Activated naive CD4-positive, alpha-beta T cell treated with anti-CD3 and anti-CD28 coated beads for 36 hours (primary cell): ENCODE data around the gene CRTC1. TPM values are rescaled to one million over a fixed set of nuclear protein-coding genes. Genes with fewer than 3 reads are reported as not detected.

Source experiments
- CTCF ChIA-PET: fragments of 350-600 bp; sonication (Branson Sonifier 250); formaldehyde crosslinking; loops from one replicate; lab custom pipeline; 2021; ENCODE audit warnings: antibody characterized with exemption; lab: Charles Lee
- DNase-seq: peaks from one replicate; pipeline ENCODE4 v3.0.0-alpha.2; 2020
- H3K27ac Mint-ChIP-seq: one replicate; pipeline ENCODE4 v1.8.0; 2021; ENCODE audit warnings: mild to moderate bottlenecking, mixed read lengths
- H3K27me3 Mint-ChIP-seq: one replicate; pipeline ENCODE4 v1.8.0; 2021; ENCODE audit warnings: low read depth, mixed read lengths
- H3K36me3 Mint-ChIP-seq: one replicate; pipeline ENCODE4 v1.8.0; 2021; ENCODE audit warnings: low read depth, mixed read lengths
- H3K4me1 Mint-ChIP-seq: one replicate; pipeline ENCODE4 v1.8.0; 2021; ENCODE audit warnings: low read depth, mixed read lengths
- H3K4me3 Mint-ChIP-seq: one replicate; pipeline ENCODE4 v1.8.0; 2021; ENCODE audit warnings: mild to moderate bottlenecking, moderate library complexity, mixed read lengths
- H3K9me3 Mint-ChIP-seq: one replicate; pipeline ENCODE4 v1.8.0; 2021; ENCODE audit warnings: mixed read lengths
- intact Hi-C: fragments of 100-400 bp; cut with micrococcal nuclease; formaldehyde crosslinking; loops from one replicate; pipeline ENCODE4 v1.15.1; 2023
- total RNA-seq, 2 experiments: library from RNA; stranded (reverse); gene quantifications; one replicate each; pipeline ENCODE4 v1.2.3, GENCODE V29; 2021

The CRTC1 gene
- total RNA-seq, 2 experiments from 2014 or later, result 4.0 to 4.2 TPM

DNA sequence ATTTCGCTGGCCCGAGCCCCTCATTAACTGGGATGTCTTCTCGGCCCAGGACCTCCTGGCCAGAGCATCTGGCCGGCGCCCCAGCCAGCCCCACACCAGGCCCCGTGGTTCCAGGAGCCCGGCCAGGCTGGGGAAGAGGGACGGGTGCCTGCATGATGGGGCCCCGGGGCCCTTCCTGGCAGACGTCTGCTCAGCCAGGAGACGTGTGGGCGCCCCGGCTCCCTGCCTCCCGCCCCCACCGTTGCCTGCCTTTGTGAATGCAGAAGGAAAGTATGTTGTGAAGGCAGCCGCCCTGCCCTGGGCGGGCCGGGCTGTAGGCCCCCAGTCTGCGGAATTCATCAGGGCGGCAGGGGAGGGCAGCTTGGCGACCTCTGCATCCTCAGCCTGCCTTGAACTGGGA, 112.1 kb downstream of the CRTC1 start:
- DNase-seq, result no peak
- Mint-ChIP-seq H3K36me3 (no peaks in the 10 kb centered on the region), H3K9me3 (no peaks in the 10 kb centered on the region), H3K27me3 (peaks cover 36% of the 10 kb centered on the region), H3K4me3 (no peak overlapping the region), H3K27ac (no peak overlapping the region), H3K4me1 (peaks cover 3% of the 10 kb centered on the region)
- CTCF ChIA-PET, result interaction anchor here (0.6 kb wide), 1 partner anchor 272 kb away, joined by 4 read pairs; no protein-coding TSS in a partner anchor
- intact Hi-C loops, result no loop called here

DNA sequence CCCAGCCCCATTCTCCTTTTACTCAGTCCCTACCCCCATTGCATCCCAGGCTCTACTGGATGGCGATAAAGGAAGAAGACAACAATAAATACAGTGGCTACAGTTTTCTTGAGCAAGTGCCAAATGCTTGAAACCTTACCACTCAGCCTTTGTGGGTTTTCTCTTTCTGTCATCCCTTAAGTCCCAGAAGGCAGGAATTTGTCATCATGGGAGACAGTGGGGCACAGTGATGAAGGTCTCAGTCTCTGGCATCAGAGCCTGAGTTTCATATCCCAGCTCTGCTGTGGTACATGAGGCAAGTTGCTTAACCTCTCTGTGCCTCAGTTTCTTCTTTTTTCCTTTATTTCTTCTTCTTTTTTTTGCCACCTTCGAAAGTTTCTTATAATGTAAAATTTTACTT, 112.8 kb downstream of the CRTC1 start:
- no peak for DNase-seq
- Mint-ChIP-seq H3K27me3 (peaks cover 31% of the 10 kb centered on the region), H3K27ac (no peak overlapping the region), H3K4me3 (no peak overlapping the region), H3K36me3 (no peaks in the 10 kb centered on the region), H3K4me1 (no peaks in the 10 kb centered on the region), H3K9me3 (no peaks in the 10 kb centered on the region)
- intact Hi-C loops, result no loop called here
- CTCF ChIA-PET, result interaction anchor here (0.6 kb wide), 1 partner anchor 273 kb away, joined by 4 read pairs; no protein-coding TSS in a partner anchor

DNA sequence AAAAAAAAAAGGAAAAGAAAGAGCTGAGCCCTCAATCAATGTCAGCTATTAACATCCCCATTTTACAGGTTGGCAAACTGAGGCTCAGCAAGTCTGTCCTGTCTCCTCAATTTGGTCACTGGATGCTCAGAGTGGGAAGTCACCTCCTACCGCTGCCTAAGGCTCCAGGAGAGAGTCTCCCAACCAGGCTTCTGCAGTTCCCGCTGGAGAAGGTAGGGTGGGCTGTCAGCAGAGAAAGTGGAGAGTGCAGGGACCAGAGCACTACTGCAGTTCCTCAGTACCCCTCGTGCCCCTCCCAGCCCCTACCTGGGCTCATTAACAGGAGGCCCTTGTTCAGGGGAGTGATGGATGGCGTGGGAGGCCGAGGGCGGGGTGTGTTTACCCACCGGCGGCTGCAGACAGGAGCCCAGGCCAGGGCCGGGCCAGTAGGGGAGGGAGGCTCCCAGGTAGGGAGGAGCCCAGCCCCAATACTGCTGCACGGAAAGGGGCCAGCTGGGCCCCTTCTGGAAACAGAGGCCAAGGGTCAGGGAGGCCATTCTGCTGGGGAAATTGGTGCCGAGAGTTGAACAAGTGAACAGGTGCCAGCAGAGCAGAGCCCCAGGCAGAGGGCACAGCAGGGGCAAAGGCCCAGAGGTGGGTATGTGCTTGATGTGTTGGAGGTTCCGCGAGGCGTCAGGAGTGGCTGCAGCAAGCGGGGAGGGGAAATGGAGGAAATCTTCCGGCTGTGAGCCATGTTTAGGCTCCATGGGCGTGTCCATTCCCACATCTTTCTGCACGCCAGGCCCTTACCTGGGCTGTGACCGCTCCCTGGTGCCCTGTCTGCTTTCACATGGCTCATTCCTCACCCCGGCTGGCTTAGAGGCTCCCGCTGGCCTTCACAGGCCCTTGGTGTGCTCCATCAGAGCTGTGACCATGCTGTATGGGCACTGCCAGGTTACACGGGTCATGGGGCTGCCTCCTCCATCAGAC, 115.2 kb downstream of the CRTC1 start:
- no peak overlapping the region for H3K27ac Mint-ChIP-seq
- intact Hi-C loops, result no loop called here
- CTCF ChIA-PET, result no interaction called here
- peaks cover 18% of the 10 kb centered on the region for H3K27me3 Mint-ChIP-seq
- no peaks in the 10 kb centered on the region for H3K9me3 Mint-ChIP-seq
- H3K4me1 Mint-ChIP-seq, result no peaks in the 10 kb centered on the region
- no peak for DNase-seq
- no peaks in the 10 kb centered on the region for H3K36me3 Mint-ChIP-seq
- H3K4me3 Mint-ChIP-seq, result no peak overlapping the region

DNA sequence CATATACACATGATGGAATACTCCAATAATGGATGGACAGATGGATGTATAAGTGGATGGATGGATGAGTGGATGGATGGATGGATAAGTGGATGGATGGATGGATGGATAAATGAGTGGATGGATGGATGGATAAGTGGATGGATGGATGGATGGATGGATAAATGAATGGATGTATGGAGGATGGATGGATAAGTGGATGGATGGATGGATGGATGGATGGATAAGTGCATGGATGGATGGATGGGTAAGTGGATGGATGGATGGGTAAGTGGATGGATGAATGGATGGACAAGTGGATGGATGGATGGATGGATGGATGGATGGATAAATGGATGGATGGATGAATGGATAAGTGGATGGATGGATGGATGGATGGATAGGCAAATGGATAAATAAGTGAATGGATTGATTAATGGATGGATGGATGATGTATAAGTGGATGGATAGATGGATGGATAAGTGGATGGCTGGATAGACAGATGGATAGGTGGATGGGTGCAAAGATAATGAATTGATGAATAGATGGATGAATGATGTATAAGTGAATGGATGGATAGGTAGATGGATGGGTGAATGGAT, 116.0 kb downstream of the CRTC1 start:
- intact Hi-C loops, result no loop called here
- CTCF ChIA-PET, result no interaction called here
- Mint-ChIP-seq H3K27ac (no peak overlapping the region), H3K36me3 (no peaks in the 10 kb centered on the region), H3K4me1 (no peaks in the 10 kb centered on the region), H3K27me3 (peaks cover 15% of the 10 kb centered on the region), H3K4me3 (no peak overlapping the region), H3K9me3 (no peaks in the 10 kb centered on the region)
- DNase-seq, result no peak

DNA sequence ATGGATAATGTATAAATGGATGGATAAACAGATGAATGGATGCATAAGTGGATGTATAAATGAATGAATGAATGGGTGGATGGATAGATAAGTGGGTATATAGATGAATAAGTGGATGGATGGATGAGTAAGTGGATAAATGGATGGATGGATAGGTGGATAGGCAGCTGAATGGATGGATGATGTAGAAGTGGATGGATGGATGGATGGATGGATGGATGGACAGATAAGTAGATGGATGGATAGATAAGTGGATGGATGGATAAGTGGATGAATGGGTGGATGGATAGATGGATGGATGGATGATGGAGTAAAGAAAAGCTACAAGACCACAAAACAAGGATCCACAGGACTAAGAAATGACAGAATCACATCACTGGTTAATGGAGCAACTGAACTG, 116.6 kb downstream of the CRTC1 start:
- Mint-ChIP-seq H3K4me3 (no peak overlapping the region), H3K27me3 (peaks cover 11% of the 10 kb centered on the region), H3K27ac (no peak overlapping the region), H3K9me3 (no peaks in the 10 kb centered on the region), H3K4me1 (no peaks in the 10 kb centered on the region), H3K36me3 (no peaks in the 10 kb centered on the region)
- DNase-seq, result no peak
- CTCF ChIA-PET, result interaction anchor here (0.6 kb wide), 1 partner anchor 24 kb away, joined by 3 read pairs; no protein-coding TSS in a partner anchor
- intact Hi-C loops, result no loop called here

DNA sequence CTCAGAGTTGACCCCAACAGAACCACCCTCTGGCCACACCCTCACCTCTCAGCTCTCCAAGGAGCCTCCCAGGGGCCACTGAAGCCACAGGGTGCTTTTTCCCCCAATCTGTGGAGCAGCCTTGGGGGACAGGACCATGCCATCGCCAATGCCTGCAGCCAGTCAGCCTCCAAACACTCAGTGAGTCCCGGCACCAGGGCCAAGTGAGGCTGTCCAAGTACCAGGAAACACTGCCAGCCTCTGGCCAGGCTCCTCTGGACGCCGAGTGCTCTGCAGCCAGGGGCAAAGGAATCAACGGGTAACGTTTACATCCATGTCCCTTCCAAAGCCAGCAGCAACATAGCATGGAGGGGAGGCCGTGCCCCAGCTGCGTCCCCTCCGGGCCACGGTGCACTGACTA, 117.2 kb downstream of the CRTC1 start:
- H3K27ac Mint-ChIP-seq, result no peak overlapping the region
- intact Hi-C loops, result no loop called here
- H3K36me3 Mint-ChIP-seq, result no peaks in the 10 kb centered on the region
- peaks cover 11% of the 10 kb centered on the region for H3K27me3 Mint-ChIP-seq
- DNase-seq, result no peak
- no peaks in the 10 kb centered on the region for H3K4me1 Mint-ChIP-seq
- no peak overlapping the region for H3K4me3 Mint-ChIP-seq
- CTCF ChIA-PET, result interaction anchor here (0.6 kb wide), 1 partner anchor 24 kb away, joined by 3 read pairs; no protein-coding TSS in a partner anchor
- H3K9me3 Mint-ChIP-seq, result no peaks in the 10 kb centered on the region

DNA sequence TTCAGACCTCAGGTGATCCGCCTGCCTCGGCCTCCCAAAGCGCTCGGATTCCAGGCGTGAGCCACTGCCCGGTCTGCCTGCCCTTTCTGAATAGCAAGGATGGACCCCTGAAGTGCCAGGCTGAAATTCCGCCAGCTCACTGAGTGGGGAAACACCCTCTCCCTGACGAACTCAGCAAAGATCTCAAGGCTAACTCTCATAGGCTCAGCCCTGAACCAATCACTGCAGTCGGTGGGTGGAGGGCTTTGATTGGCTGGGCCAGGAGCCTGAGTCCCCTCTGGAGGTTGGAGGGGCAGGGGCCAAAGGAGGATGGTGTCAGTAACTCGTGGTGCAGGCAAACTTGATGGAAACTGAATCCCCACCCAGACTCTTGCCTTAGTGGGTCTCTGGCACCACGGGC, 118.9 kb downstream of the CRTC1 start:
- CTCF ChIA-PET, result no interaction called here

DNA sequence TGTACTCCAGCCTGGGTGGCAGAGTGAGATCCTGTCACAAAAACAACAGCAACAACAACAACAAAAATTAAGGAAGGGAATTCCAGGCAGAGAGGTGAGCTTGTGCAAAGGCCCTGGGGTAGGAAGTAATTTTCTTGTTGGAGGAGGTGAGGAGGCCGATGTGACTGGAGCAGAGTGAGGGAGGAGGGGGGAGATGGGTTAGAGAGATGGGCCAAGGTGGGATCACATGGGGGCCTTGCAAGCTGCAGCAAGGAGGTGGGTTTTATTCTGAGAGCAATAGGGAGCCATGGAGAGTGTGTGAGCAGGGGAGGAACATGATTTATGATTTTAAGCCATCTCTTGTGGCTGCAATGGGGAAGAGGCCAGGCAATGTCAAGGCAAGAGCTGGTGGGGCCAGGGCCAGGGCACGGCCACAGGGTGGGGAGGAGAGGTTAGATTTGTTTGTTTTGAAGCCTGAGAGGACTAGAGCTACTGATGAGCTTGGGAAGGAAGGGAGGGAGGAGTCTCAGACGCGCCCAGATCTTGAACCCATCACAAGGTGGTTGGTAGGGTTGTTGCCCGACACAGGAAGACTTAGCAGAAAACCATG, 120.2 kb downstream of the CRTC1 start:
- no peak overlapping the region for H3K27ac Mint-ChIP-seq
- no peak for DNase-seq
- peaks cover 5% of the 10 kb centered on the region for H3K27me3 Mint-ChIP-seq
- no peaks in the 10 kb centered on the region for H3K4me1 Mint-ChIP-seq
- intact Hi-C loops, result no loop called here
- H3K9me3 Mint-ChIP-seq, result no peaks in the 10 kb centered on the region
- no peaks in the 10 kb centered on the region for H3K36me3 Mint-ChIP-seq
- H3K4me3 Mint-ChIP-seq, result no peak overlapping the region
- CTCF ChIA-PET, result interaction anchor here (0.6 kb wide), 1 partner anchor 340 kb away, joined by 3 read pairs; no protein-coding TSS in a partner anchor

More for the DNA sequence above, 118.9 kb downstream of the CRTC1 start:
- Mint-ChIP-seq H3K9me3 (no peaks in the 10 kb centered on the region), H3K27ac (no peak overlapping the region), H3K27me3 (peaks cover 7% of the 10 kb centered on the region), H3K4me1 (no peaks in the 10 kb centered on the region), H3K4me3 (no peak overlapping the region), H3K36me3 (no peaks in the 10 kb centered on the region)
- DNase-seq, result no peak
- intact Hi-C loops, result no loop called here

DNA sequence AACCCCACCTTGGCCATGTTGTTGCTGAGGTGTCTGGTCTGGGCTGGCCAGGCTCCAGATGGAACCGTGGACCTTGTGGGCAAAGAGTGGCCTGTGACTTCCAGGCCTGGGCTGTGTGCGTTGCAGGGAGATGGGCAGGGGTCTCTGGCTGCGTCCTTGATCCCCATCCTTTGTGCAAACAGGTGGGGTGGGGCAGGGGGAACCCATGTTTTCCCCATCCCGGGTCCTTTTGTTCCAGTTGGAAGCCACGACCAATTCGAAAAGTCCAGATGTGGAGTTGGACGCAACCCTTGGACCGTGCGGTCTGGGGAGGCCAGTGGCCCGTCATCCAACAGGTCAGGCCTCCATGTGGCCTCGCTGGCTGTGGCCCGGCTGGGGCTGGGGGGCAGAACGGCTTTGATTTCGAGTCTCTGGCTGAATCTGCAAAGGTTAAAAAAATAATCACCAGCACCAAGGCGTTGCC, 120.7 kb downstream of the CRTC1 start:
- no peak for DNase-seq
- H3K36me3 Mint-ChIP-seq, result no peaks in the 10 kb centered on the region
- H3K9me3 Mint-ChIP-seq, result no peaks in the 10 kb centered on the region
- no peak overlapping the region for H3K27ac Mint-ChIP-seq
- CTCF ChIA-PET, result no interaction called here
- H3K27me3 Mint-ChIP-seq, result peaks cover 5% of the 10 kb centered on the region
- intact Hi-C loops, result no loop called here
- H3K4me1 Mint-ChIP-seq, result no peaks in the 10 kb centered on the region
- H3K4me3 Mint-ChIP-seq, result no peak overlapping the region

DNA sequence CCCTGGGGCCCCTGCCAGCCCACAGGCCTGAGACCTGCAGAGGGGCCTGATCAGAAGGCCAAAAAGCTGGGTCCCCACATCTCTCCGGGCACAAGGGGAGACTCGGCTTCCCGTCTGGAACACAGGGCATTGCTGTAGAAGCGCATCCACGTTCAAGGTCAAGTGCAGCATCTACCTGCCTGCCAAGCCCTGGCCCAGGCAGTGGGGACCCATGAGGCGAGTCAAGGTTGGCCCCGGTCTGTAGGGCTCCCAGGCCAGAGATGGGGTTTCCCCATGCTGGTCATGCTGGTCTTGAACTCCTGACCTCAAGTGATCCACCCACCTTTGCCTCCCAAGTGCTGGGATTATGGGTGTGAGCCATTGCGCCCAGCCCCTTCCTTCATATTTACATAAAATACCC, 121.2 kb downstream of the CRTC1 start:
- Mint-ChIP-seq H3K4me1 (peaks cover 2% of the 10 kb centered on the region), H3K9me3 (no peaks in the 10 kb centered on the region), H3K36me3 (no peaks in the 10 kb centered on the region), H3K27ac (no peak overlapping the region), H3K4me3 (no peak overlapping the region), H3K27me3 (peaks cover 7% of the 10 kb centered on the region)
- CTCF ChIA-PET, result no interaction called here
- intact Hi-C loops, result no loop called here
- no peak for DNase-seq

DNA sequence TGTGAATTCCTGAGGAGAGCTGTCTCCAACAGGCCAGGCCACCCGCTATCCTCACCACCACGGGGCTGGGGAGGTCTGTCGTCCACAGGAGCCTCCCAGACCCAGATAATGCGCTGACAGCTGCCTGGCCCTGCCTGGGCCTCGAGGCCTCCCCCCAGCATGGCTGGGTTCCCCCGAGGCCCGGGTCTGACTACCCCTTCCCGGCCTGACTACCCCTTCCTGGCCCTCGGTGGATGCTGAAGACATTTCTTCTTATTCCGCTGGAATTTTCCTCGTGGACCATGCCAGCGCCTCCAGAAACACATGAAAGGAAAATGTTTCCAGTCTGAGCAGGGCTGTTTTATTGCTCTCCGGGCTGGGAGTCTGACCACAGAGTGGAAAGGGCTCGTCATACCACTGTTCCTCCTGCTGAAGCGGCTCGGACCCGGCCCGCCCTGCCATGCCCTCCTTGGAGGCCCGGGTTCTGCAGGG, 124.4 kb downstream of the CRTC1 start:
- H3K27me3 Mint-ChIP-seq, result peaks cover 6% of the 10 kb centered on the region
- H3K9me3 Mint-ChIP-seq, result no peaks in the 10 kb centered on the region
- H3K27ac Mint-ChIP-seq, result no peak overlapping the region
- no peaks in the 10 kb centered on the region for H3K36me3 Mint-ChIP-seq
- CTCF ChIA-PET, result no interaction called here
- no peak overlapping the region for H3K4me3 Mint-ChIP-seq
- intact Hi-C loops, result no loop called here
- peaks cover 3% of the 10 kb centered on the region for H3K4me1 Mint-ChIP-seq
- no peak for DNase-seq

DNA sequence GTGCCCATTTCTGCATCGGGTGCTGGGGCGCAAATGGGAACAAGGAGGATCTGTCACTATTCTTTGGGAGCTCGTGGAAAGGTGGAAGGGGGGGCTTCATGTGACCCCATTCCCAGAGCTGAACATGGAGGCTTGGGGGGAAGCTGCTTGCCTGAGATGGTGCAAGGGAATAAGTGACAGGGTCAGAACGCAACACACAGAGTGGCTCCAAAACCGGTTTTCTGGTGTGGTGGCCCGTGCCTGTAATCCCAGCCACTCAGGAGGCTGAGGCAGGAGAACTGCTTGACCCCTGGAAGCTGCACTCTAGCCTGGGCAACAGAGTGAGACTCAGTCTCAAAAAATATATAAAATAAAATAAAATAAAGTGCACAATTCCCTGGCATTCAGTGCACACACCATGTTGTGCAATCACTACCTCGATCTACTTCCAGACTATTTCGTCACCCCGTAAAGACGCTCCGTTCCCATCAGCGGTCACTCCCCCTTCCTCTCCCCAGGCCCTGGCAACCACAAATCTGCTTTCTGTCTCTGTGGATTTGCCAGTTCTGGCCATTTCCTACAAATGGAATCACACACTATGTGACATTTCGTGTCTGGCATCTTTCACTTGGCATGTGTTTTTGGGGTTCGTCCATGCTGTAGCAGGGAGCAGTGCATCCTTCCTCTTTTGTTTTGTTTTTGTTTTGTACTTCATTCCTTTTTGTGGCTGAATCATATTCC, 125.8 kb downstream of the CRTC1 start:
- peaks cover 3% of the 10 kb centered on the region for H3K27me3 Mint-ChIP-seq

More for the DNA sequence above, 125.8 kb downstream of the CRTC1 start:
- no peaks in the 10 kb centered on the region for H3K36me3 Mint-ChIP-seq
- no peak for DNase-seq
- no peak overlapping the region for H3K4me3 Mint-ChIP-seq
- no peak overlapping the region for H3K27ac Mint-ChIP-seq
- H3K9me3 Mint-ChIP-seq, result no peaks in the 10 kb centered on the region
- peaks cover 3% of the 10 kb centered on the region for H3K4me1 Mint-ChIP-seq
- intact Hi-C loops, result no loop called here
- CTCF ChIA-PET, result no interaction called here
